MM.1S (cell line): ENCODE results near the gene FOLR3.

ENCODE experiments used
- CTCF ChIP-seq: fragments of 300-600 bp; sonication (generic); IDR thresholded peaks from 2 replicates; pipeline ENCODE4 v1.5.1; 2016; ENCODE audit warnings: antibody characterized with exemption, low read length, mixed read lengths
- EZH2phosphoT487 ChIP-seq: fragments of 300-600 bp; sonication (generic); IDR thresholded peaks from 2 replicates; pipeline ENCODE4 v1.6.1; 2018; ENCODE audit warnings: antibody characterized with exemption, low read length

GRCh38 chr11:72179804-72180396 lies 44.4 kb downstream of the FOLR3 start:
- TF ChIP-seq EZH2phosphoT487 (no peak), CTCF (no peak)
